KMS-11 (cell line): ENCODE data around the gene ATXN2.

ENCODE experiments used
- H2AFZ ChIP-seq: fragments of 200-600 bp; sonication (generic); 2 replicates; pipeline ENCODE4 v1.6.1; 2016; ENCODE audit warnings: antibody characterized with exemption, mixed run types, low read depth
- H3K27ac ChIP-seq: fragments of 200-600 bp; sonication (generic); 2 replicates; pipeline ENCODE4 v1.6.1; 2016; ENCODE audit warnings: mild to moderate bottlenecking, mixed run types
- H3K27me3 ChIP-seq: fragments of 200-600 bp; sonication (generic); 2 replicates; pipeline ENCODE4 v1.6.1; 2017; ENCODE audit warnings: mild to moderate bottlenecking, low read depth, mixed run types, moderate library complexity; ENCODE audit not compliant: insufficient read depth
- H3K36me3 ChIP-seq: fragments of 200-600 bp; sonication (generic); 2 replicates; pipeline ENCODE4 v1.6.1; 2017; ENCODE audit warnings: mild to moderate bottlenecking, mixed run types; ENCODE audit not compliant: insufficient read depth
- H3K4me1 ChIP-seq: fragments of 200-600 bp; sonication (generic); 2 replicates; pipeline ENCODE4 v1.6.1; 2016; ENCODE audit warnings: mild to moderate bottlenecking, low read depth, mixed run types; ENCODE audit not compliant: poor library complexity, severe bottlenecking
- H3K4me2 ChIP-seq: fragments of 200-600 bp; sonication (generic); 2 replicates; pipeline ENCODE4 v1.7.0; 2016; ENCODE audit warnings: mild to moderate bottlenecking, mixed run types
- H3K4me3 ChIP-seq: fragments of 200-600 bp; sonication (generic); IDR thresholded peaks from 2 replicates; pipeline ENCODE4 v1.6.1; 2017; ENCODE audit warnings: low read depth, low read length, mixed read lengths; ENCODE audit not compliant: insufficient read depth
- H3K79me2 ChIP-seq: fragments of 200-600 bp; sonication (generic); 2 replicates; pipeline ENCODE4 v1.6.1; 2016; ENCODE audit warnings: low read depth, mixed run types; ENCODE audit not compliant: insufficient read depth
- H3K9ac ChIP-seq: fragments of 200-600 bp; sonication (generic); 2 replicates; pipeline ENCODE4 v1.6.1; 2016; ENCODE audit warnings: mild to moderate bottlenecking, mixed run types
- H4K20me1 ChIP-seq: fragments of 200-600 bp; sonication (generic); 2 replicates; pipeline ENCODE4 v1.6.1; 2016; ENCODE audit warnings: mild to moderate bottlenecking, mixed run types; ENCODE audit not compliant: insufficient read depth
- TF ChIP-seq, protein P1 (sequence below): fragments of 200-600 bp; sonication (generic); conservative IDR thresholded peaks from 2 replicates; pipeline ENCODE4 v1.6.1; 2017; ENCODE audit warnings: low read depth, mild to moderate bottlenecking, antibody characterized with exemption, low read length, moderate library complexity, mixed read lengths

ATXN2 gene

GRCh38 chr12:111578971-111579340, 20.2 kb downstream of the ATXN2 start:
- H3K79me2 ChIP-seq: peaks cover 19% of the 10 kb centered on the region
- H3K27me3 ChIP-seq: no peaks in the 10 kb centered on the region
- TF ChIP-seq, protein P1, sequence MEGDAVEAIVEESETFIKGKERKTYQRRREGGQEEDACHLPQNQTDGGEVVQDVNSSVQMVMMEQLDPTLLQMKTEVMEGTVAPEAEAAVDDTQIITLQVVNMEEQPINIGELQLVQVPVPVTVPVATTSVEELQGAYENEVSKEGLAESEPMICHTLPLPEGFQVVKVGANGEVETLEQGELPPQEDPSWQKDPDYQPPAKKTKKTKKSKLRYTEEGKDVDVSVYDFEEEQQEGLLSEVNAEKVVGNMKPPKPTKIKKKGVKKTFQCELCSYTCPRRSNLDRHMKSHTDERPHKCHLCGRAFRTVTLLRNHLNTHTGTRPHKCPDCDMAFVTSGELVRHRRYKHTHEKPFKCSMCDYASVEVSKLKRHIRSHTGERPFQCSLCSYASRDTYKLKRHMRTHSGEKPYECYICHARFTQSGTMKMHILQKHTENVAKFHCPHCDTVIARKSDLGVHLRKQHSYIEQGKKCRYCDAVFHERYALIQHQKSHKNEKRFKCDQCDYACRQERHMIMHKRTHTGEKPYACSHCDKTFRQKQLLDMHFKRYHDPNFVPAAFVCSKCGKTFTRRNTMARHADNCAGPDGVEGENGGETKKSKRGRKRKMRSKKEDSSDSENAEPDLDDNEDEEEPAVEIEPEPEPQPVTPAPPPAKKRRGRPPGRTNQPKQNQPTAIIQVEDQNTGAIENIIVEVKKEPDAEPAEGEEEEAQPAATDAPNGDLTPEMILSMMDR: no peak
- H3K36me3 ChIP-seq: no peaks in the 10 kb centered on the region
- no peak overlapping the region for H2AFZ ChIP-seq
- no peaks in the 10 kb centered on the region for H3K4me1 ChIP-seq
- no peak overlapping the region for H3K4me2 ChIP-seq
- H3K4me3 ChIP-seq: no peak overlapping the region
- no peak overlapping the region for H3K9ac ChIP-seq
- no peak overlapping the region for H3K27ac ChIP-seq
- H4K20me1 ChIP-seq: no peaks in the 10 kb centered on the region

DNA sequence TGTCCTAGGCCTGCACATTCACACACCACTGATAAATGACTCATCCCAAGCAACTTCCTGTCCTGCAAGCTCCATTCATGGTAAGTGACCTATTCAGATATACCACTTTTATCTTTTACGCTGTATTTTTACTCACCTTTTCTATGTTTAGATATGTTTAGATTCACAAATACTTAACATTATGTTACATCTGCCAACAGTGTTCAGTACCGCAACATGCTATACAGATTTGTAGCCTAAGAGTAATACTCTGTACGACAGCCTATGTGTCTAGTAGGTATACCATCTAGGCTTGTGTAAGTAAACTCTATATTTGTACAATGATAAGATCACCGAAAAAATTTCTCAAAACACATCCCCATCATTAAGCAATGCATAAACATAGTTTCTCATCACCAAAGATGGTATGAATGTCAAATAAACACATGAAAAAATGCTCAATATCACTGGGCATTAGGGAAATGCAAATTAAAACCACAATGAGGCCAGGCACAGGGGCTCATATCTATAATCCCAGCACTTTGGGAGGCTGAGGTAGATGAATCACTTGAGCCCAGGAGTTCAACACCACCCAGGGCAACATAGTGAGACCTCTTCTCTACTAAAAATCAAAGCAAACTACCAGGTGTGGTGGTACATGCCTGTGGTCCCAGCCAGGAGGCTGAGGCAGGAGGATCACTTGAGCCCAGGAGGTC, 20.7 kb downstream of the ATXN2 start:
- Histone ChIP-seq H3K27ac (no peak overlapping the region), H3K9ac (no peak overlapping the region), H3K4me1 (no peaks in the 10 kb centered on the region), H3K79me2 (peaks cover 13% of the 10 kb centered on the region; the same call in 1 of the 2 replicates), H3K4me3 (no peak overlapping the region), H3K27me3 (no peaks in the 10 kb centered on the region), H4K20me1 (no peaks in the 10 kb centered on the region), H3K4me2 (no peak overlapping the region), H2AFZ (no peak overlapping the region), H3K36me3 (no peaks in the 10 kb centered on the region)
- TF ChIP-seq, protein P1: no peak

GRCh38 chr12:111574797-111575443, 24.2 kb downstream of the ATXN2 start:
- no peaks in the 10 kb centered on the region for H3K36me3 ChIP-seq
- no peak overlapping the region for H3K4me2 ChIP-seq
- no peaks in the 10 kb centered on the region for H3K4me1 ChIP-seq
- no peaks in the 10 kb centered on the region for H3K27me3 ChIP-seq
- TF ChIP-seq, protein P1: no peak
- no peak overlapping the region for H3K4me3 ChIP-seq
- H3K79me2 ChIP-seq: peaks cover 5% of the 10 kb centered on the region; the same call in 1 of the 2 replicates
- no peak overlapping the region for H3K27ac ChIP-seq
- H4K20me1 ChIP-seq: no peaks in the 10 kb centered on the region
- H3K9ac ChIP-seq: no peak overlapping the region
- no peak overlapping the region for H2AFZ ChIP-seq

DNA sequence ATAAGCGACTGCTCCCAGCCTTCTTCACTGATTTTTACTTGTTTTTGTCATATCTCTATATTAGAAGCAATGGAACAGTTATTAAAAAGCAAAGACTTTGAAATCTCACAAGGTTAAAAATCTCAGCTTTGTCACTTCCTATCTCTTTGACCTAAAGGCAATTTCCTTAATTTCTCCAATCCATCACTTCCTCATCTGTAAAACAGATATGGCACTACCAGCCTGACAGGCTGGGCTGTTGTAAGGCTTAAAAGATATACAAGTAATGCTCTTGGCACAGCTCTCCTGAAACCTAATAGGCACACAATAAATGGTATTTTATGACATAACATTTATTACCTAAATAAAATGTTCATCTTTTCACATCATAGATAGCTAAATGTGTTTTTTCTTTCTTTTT, 25.6 kb downstream of the ATXN2 start:
- H3K27ac ChIP-seq: no peak overlapping the region
- no peak overlapping the region for H3K4me2 ChIP-seq
- no peaks in the 10 kb centered on the region for H4K20me1 ChIP-seq
- H3K79me2 ChIP-seq: peaks cover 2% of the 10 kb centered on the region; the same call in 1 of the 2 replicates
- H3K36me3 ChIP-seq: no peaks in the 10 kb centered on the region
- no peak overlapping the region for H2AFZ ChIP-seq
- TF ChIP-seq, protein P1: no peak
- no peaks in the 10 kb centered on the region for H3K4me1 ChIP-seq
- H3K4me3 ChIP-seq: no peak overlapping the region
- H3K27me3 ChIP-seq: no peaks in the 10 kb centered on the region
- H3K9ac ChIP-seq: no peak overlapping the region
